GDM1 (cell line): Measurements from ENCODE around the gene CCL13.

ENCODE experiments used
- DNase-seq: peaks from one replicate; lab custom pipeline; 2025; lab: John Stamatoyannopoulos, UW

Gene CCL13

DNA sequence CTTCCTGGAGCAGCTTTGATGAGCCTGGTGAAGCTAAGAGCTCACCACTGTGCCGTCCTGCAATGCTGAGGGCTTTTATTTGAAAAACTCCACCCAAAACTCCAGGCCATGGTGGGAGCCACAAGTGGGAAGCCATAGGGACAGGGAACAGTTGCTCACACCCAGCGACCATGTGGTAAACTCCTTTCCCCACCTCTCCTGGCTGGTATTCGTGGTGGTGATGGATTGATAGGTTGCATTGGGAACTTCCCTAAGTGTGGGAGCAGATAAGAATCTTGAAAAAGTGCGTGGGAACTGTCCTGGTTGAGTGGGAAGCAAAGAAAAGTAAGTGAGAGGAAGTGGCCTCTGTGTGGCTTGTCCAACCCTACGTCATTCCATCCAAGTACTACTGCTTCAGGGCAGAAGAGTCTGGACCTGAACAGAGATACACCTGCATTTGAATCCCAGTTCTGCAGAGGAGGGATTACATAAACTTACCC is 6.9 kb downstream of the CCL13 start, which contains the start of gene CCL1:
TSS of gene CCL1 (minus strand) at position 51 of the 479 bp plus-strand sequence. CDS start 72 bp downstream, outside the sequence.
- DNase-seq: no peak

- no peak for DNase-seq
These were observed 8.5 kb downstream of the CCL13 start for GRCh38 chr17:34364751-34365150.

DNA sequence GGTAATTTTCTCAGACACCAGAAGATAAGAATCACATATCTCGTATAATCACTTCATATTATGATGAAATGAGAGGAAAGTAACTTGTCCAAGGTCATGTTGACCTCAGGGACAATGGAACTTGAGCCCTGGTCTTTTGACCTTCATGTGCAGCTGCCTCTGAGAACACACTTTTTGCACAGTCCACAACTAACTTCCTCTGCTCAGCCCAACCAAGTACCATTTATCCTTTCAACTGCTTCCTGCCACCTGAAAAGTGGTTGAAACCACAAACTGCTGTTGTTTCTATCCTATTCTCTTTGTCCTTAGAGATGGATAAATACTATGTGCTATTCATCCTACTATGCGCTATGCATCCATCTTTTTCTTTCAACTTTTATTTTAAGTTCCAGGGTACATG is 9.1 kb downstream of the CCL13 start:
- DNase-seq: peak; percentile 40

- DNase-seq: peak; percentile 35
These were observed 9.7 kb downstream of the CCL13 start for GRCh38 chr17:34366010-34366409.

DNA sequence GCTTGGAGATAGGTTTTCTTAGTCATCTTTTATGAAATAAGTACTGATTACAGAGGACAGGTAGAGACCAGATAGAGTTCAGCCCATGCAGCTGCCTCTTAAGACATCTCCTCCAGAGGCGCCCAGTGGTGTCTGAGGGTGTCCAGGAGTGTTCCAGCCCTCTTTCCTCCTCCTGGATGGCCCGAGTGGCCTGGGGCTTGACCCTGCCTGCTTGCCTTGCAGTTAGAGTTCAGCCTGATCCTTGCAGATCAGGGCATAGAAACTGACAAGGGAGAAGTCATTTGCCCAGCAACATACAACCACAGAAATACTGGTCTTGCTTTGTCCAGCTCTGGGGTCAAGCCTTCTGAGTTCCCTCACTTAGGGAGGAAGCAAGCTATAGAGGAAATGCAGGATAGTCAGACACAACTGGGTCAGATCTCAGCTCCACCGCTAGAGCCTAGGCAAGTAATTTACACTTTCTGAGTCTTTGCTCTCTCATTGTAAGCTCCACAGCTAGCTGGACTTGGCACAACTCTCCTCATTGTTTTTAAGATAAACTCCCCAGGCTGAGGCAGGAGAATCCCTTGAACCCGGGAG is 10.3 kb downstream of the CCL13 start:
- DNase-seq: no peak

- no peak for DNase-seq
These were observed 11.4 kb downstream of the CCL13 start for GRCh38 chr17:34367486-34368195.

DNA sequence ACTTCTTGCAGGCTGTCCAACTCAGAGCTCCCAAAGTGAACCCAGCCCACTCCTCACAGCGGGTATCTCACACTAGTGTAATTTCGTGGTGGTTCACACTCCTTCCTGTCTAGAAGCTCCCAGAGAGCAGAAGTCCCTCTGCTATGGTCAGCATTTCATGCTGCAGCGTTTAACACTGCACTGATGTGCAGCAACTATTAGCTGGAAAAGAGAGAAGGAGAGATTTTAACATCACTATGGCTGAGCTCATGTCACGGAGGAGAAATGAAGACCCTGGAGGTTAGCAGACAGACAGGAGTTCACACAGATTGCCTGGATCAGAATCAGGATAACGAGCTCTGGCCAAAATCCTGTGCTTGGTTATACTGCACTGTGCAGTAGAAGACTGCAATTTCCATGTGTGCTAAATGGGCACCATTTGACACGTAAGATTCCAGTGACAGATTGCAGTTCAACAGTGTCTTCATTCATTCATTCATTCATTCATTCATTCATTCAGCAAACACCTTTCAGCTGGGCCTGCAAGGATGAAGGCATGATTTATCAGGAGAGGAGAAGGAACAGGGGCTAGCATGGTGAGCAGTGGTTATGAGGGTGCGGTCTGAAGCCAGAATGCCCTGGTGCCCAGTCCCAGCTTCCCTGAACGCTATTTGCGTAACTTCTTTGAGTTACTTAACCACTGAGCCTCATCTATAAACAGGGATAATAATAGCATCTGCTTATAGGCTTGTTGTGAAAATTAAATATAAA is 12.1 kb downstream of the CCL13 start:
- no peak for DNase-seq

- DNase-seq: no peak
These were observed 12.7 kb downstream of the CCL13 start for GRCh38 chr17:34368946-34369500.

GRCh38 chr17:34369571-34369970 is 13.3 kb downstream of the CCL13 start:
- DNase-seq: no peak

DNA sequence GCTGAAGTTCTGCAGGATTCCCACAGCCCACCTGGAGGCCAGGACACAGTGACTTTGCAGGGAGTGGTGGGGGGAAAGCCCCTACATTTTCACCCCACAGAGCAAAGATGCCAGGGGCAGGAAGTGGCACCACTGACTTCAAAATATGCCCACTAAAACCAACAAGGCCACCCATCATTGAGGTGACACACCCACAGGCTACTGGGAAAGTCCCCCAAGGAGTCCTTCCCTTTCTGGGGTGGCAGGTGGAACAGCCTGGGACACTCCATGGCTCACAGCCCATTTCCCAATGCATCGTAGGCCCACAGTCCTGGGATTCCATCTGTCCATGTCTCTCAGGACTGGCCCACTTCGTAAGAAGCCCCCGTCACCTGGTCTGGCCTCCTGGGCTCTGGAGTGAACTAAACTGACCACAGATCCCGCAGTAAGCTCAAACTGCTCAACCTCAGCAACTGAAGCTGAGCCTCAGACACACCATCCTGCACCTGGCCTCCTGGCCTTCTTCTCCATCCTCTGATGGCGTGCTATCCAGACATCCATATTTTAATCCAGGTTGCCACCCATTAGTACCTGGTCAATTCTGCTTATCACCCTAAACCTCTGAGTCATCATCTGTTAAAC is 14.2 kb downstream of the CCL13 start:
- no peak for DNase-seq

DNA sequence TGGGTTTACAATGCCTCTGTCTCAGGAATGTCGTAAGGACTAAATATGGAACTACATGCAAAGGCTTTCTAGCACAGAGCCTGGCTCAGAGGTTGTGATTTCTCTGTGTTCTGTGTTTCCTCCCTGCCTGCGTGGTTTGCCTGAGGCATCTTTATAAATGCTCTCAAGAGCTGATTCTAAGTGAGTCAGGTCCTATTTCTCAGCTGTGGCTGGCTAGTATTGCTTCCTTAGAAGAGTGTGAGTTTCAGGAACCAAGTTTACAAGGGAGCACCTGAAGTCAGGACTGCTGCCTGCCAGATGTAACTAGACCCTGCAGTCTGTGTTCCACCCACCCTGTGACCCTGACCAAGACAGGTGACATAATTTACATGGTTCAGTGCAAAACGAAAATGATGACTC is 14.7 kb downstream of the CCL13 start:
- no peak for DNase-seq

- DNase-seq: no peak
These were observed 15.3 kb downstream of the CCL13 start for GRCh38 chr17:34371405-34372100.

GRCh38 chr17:34374457-34374856 is 18.2 kb downstream of the CCL13 start:
- DNase-seq: no peak

DNA sequence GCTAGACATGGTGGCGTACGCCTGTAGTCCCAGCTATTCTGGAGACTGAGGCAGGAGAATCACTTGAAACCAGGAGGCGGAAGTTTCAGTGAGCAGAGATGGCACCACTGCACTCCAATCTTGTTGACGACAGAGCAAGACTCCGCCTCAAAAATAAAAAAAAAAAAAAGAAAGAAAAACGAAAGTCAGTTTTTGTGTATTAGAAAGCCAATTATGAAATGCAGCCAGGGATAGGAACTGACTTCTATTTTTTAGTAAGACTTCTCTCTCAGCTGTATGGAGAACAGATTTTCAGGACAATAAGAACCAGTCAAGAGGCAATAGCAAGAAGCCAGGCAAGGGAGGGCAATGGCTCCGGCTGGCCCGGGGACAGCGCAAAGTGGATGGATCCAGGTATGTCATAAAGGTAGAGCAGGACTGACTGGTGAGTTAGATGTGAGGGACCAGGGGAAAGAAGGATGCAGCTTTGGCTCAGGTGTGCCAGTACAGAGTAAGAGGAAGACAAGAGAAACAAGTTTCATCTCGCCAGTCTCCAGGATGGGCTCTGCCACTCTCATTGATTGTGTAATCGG is 19.2 kb downstream of the CCL13 start:
- no peak for DNase-seq

DNA sequence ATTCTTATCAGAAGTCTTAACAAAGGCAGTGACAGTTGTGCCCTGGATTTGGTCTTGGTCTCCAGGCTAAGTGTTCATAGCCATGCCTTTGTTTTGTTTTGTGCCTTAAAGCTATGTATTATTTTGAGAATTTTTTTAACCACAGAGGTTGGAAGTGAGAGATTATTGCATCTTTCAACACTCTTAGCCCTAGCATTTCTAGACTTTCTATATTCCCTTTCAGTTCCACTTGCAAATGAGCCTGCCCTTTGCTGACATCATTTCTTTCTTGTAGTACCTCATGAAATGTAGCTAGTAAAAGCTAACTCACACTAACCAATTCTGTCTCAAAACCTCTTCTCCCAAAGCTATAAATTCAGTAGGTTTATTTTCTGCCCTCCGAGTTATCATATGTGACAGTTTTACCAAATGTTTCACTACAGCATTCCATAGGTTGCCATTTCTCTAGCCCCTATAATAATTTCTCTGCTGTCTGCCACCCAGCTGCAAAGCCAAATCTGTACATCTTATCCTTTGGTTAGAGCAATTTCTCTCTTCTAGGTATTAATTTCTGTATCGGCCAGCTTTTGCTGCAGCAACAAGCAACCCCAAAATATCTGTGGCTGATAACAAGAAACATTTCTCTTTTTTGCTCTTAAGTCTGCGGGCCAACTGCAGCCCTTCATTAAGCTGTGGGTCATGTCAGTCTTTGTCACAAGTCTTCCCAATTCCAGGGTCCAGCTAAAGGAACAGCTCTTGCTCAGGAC is 21.0 kb downstream of the CCL13 start:
- no peak for DNase-seq

DNA sequence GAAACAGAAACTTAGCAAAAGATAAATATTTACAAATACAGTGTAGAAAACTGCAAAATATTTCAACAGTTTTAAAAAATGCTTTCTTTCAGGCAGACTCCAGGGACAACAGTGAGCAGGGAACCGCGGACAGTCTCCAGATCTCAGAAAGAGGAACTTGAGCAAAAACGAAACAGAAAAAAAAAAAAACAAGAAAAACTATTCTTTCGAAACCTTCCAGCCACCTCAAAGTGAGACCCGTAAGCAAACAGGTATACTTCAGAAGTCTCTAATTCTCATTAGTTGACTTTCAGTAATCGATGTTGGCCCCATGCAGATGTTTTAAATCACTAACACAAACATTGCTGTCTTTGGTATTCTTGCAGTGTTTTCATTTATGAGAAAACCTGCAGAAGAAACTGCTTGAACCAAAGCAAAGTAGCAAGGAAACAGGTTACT is 22.4 kb downstream of the CCL13 start:
- peak; percentile 45 for DNase-seq

GRCh38 chr17:34379868-34380267 is 23.6 kb downstream of the CCL13 start:
- no peak for DNase-seq

DNA sequence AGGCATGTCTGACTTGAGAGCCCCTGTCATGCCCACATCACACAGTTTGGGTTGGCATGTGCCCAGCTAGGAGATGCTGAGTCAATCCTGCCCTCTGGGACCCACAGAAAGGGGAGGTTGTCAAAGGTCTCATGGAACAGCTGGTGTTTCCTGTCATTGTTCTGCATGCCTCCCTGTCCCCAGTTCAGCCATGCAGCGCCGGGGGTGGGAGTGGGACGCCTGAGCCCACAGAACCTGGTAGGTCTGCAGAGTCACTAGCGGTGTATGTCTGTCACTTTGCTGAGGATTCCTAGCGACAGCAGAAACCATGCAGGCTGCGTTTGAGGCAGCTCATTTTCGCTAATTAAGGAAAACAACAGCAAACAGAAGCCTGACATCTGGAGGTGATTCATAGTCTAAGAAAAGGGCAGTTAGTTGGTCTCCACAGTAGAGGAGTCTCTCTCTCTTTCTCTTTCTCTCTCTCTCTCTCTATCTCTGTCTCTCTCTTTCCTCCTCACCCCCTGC is 26.4 kb downstream of the CCL13 start:
- peak; percentile 67 for DNase-seq

DNA sequence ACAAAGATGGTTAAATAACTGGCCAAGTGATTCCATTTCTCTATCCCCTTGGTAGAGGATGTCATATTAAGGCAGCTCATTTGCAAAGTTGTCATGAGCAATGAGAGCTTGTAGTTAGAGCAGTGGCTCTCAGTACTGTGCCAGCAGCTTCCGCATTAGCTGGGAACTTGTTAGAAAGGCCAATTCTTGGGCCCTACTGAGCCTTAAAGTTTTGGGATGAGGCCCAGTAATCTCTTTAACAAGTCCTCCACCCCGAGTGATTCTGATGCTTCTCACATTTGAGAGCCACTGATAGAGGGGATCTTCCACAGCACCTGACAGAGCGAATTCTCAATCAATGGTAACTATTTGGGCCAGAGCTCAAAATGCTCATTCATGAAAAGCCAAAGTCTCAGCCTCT is 26.9 kb downstream of the CCL13 start:
- no peak for DNase-seq

DNA sequence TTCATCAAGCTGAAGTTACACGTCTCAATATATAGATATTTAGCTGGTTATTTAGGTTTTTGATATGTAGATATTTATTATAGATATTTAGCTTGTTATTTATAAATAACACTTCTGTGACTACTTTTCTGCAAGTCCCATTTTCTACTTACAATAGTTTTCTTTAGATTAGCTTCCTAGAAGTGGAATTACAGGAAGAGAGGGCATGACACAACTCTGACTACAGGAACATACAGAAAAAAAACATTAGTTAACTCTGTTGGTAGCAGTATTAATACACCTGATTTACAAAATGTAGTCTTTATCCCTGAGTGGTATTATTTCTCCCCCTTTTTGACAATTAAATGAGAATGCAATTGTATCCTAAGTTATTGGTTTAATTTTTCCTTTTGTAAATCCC is 28.0 kb downstream of the CCL13 start:
- DNase-seq: no peak
